H1 (cell line): ENCODE results near the gene TBC1D17. TPM values are rescaled to one million over a fixed set of nuclear protein-coding genes. Genes with fewer than 3 reads are reported as not detected.

ENCODE experiments used
- CTCF ChIA-PET: fragments of 300-600 bp; sonication (Branson Sonifier 250); formaldehyde crosslinking; loops from one replicate; lab custom pipeline; 2021; ENCODE audit not compliant: partially characterized antibody; lab: Charles Lee
- POLR2A ChIA-PET: fragments of 300-600 bp; sonication (Branson Sonifier 250); formaldehyde crosslinking; loops from one replicate; lab custom pipeline; 2021; ENCODE audit warnings: inconsistent platforms; ENCODE audit not compliant: partially characterized antibody; lab: Charles Lee
- DNase-seq, 2 experiments: peaks; one replicate each; pipeline versions ENCODE4 v3.0.0 to v3.0.0-alpha.2; 2010 to 2022; ENCODE audit warnings: low spot score in 2 of 2, low read depth in 1 of 2, mixed read lengths in 1 of 2
- FAIRE-seq: peaks from 2 replicates; lab custom pipeline; 2011; peaks lifted over from hg19 to GRCh38; lab: Jason Lieb, UNC
- H2AFZ ChIP-seq: 2 replicates; pipeline ENCODE4 v1.8.1; 2012; ENCODE audit warnings: low read length, inconsistent platforms
- H2AK5ac ChIP-seq: 2 replicates; pipeline ENCODE4 v1.6.1; 2013; ENCODE audit warnings: low read depth, low read length
- H2BK120ac ChIP-seq: replicated peaks from 2 replicates; pipeline ENCODE3; 2013; ENCODE audit warnings: low read depth, low read length, inconsistent platforms
- H2BK12ac ChIP-seq: 2 replicates; pipeline ENCODE4 v1.6.1; 2013; ENCODE audit warnings: low read depth, low read length
- H2BK15ac ChIP-seq: 2 replicates; pipeline ENCODE4 v1.6.1; 2013; ENCODE audit warnings: low read length
- H2BK20ac ChIP-seq: 2 replicates; pipeline ENCODE4 v1.6.1; 2013; ENCODE audit warnings: low read length
- H2BK5ac ChIP-seq: 2 replicates; pipeline ENCODE4 v1.6.1; 2013; ENCODE audit warnings: low read depth, low read length
- H3K14ac ChIP-seq: 2 replicates; pipeline ENCODE4 v1.6.1; 2013; ENCODE audit warnings: inconsistent platforms; ENCODE audit not compliant: insufficient read length
- H3K18ac ChIP-seq: 2 replicates; pipeline ENCODE4 v1.6.1; 2013; ENCODE audit warnings: low read length; ENCODE audit errors: extremely low read depth
- H3K23ac ChIP-seq: 2 replicates; pipeline ENCODE4 v1.6.1; 2013; ENCODE audit warnings: inconsistent platforms; ENCODE audit not compliant: insufficient read length
- H3K23me2 ChIP-seq: 2 replicates; pipeline ENCODE4 v1.6.1; 2013; ENCODE audit warnings: low read depth, low read length
- H3K27ac ChIP-seq: 2 replicates; pipeline ENCODE4 v1.6.1; 2011; ENCODE audit warnings: low read depth, low read length, inconsistent platforms
- H3K27me3 ChIP-seq, 4 experiments: replicated peaks in 1 of 4; 1 replicate in 1 of 4; 2 replicates in 3 of 4; pipeline versions ENCODE4 v1.6.1 to v1.8.1; 2011 to 2013; ENCODE audit warnings: low read length in 3 of 4, mild to moderate bottlenecking in 3 of 4, inconsistent platforms in 2 of 4, mixed read lengths in 2 of 4, moderate library complexity in 1 of 4; ENCODE audit not compliant: control insufficient read depth in 3 of 4, insufficient read depth in 3 of 4; ENCODE audit errors: extremely low read depth in 1 of 4
- H3K36me3 ChIP-seq, 4 experiments: 2 replicates each; pipeline versions ENCODE4 v1.6.1 to v1.8.1; 2011 to 2013; ENCODE audit warnings: mild to moderate bottlenecking in 4 of 4, low read length in 3 of 4, moderate library complexity in 2 of 4, control low read depth in 1 of 4, inconsistent platforms in 1 of 4; ENCODE audit not compliant: insufficient read depth in 4 of 4, control insufficient read depth in 2 of 4
- H3K4ac ChIP-seq: replicated peaks from 2 replicates; pipeline ENCODE3; 2013; ENCODE audit warnings: low read length, low read depth, mixed read lengths, inconsistent platforms; ENCODE audit not compliant: insufficient read length
- H3K4me1 ChIP-seq, 4 experiments: replicated peaks in 1 of 4; 1 replicate in 1 of 4; 2 replicates in 3 of 4; pipeline versions ENCODE4 v1.6.1 to v1.8.1; 2011 to 2013; ENCODE audit warnings: low read length in 3 of 4, inconsistent platforms in 2 of 4, mixed read lengths in 1 of 4; ENCODE audit not compliant: insufficient read depth in 4 of 4, control insufficient read depth in 3 of 4
- H3K4me2 ChIP-seq, 2 experiments: 2 replicates each; pipeline versions ENCODE4 v1.6.1 to v1.8.1; 2011 to 2013; ENCODE audit warnings: low read depth in 2 of 2, low read length in 2 of 2, control low read depth in 1 of 2, inconsistent platforms in 1 of 2, mild to moderate bottlenecking in 1 of 2; ENCODE audit not compliant: insufficient read depth in 1 of 2
- H3K4me3 ChIP-seq, 4 experiments: fragments of 200-600, 300-600 bp in 1 of 4; sonication (generic), shearing (Covaris generic), sonication (Bioruptor Twin) in 1 of 4; 2 replicates each; pipeline versions ENCODE4 v1.5.1 to v1.8.1; 2011 to 2016; ENCODE audit warnings: low read length in 4 of 4, low read depth in 3 of 4, control low read depth in 2 of 4, inconsistent platforms in 2 of 4, mild to moderate bottlenecking in 2 of 4, mixed read lengths in 1 of 4, moderate library complexity in 1 of 4; ENCODE audit not compliant: insufficient read depth in 2 of 4; ENCODE audit errors: extremely low read depth in 1 of 4
- H3K56ac ChIP-seq: replicated peaks from 2 replicates; pipeline ENCODE3; 2013; ENCODE audit warnings: low read depth, mild to moderate bottlenecking, mixed read lengths, low read length, inconsistent platforms; ENCODE audit not compliant: insufficient read length
- H3K79me1 ChIP-seq: 2 replicates; pipeline ENCODE4 v1.6.1; 2013; ENCODE audit warnings: low read depth, low read length, control low read depth
- H3K79me2 ChIP-seq, 2 experiments: 2 replicates each; pipeline versions ENCODE4 v1.6.1 to v1.8.1; 2012 to 2013; ENCODE audit warnings: low read length in 2 of 2, mild to moderate bottlenecking in 2 of 2, inconsistent platforms in 1 of 2; ENCODE audit not compliant: insufficient read depth in 2 of 2, control insufficient read depth in 1 of 2
- H3K9ac ChIP-seq, 4 experiments: replicated peaks in 1 of 4; 1 replicate in 1 of 4; 2 replicates in 3 of 4; pipeline versions ENCODE4 v1.6.1 to v1.8.1; 2011 to 2013; ENCODE audit warnings: low read depth in 3 of 4, low read length in 3 of 4, control low read depth in 2 of 4, mild to moderate bottlenecking in 2 of 4, moderate library complexity in 2 of 4, inconsistent platforms in 1 of 4; ENCODE audit errors: extremely low read depth in 1 of 4
- H3K9me3 ChIP-seq, 2 experiments: 2 replicates each; pipeline versions ENCODE4 v1.6.1 to v1.8.1; 2012 to 2013; ENCODE audit warnings: mild to moderate bottlenecking in 2 of 2, moderate library complexity in 2 of 2, control low read depth in 1 of 2, inconsistent platforms in 1 of 2, low read depth in 1 of 2, low read length in 1 of 2, mixed read lengths in 1 of 2; ENCODE audit not compliant: insufficient read depth in 2 of 2
- H4K20me1 ChIP-seq, 2 experiments: replicated peaks in 1 of 2; 2 replicates each; pipeline versions ENCODE3 to v1.8.1; 2011 to 2013; ENCODE audit warnings: inconsistent platforms in 2 of 2, low read length in 2 of 2, mild to moderate bottlenecking in 1 of 2; ENCODE audit not compliant: insufficient read depth in 2 of 2, control insufficient read depth in 1 of 2
- H4K5ac ChIP-seq: 2 replicates; pipeline ENCODE4 v1.6.1; 2013; ENCODE audit warnings: low read length, low read depth, mixed read lengths, inconsistent platforms; ENCODE audit not compliant: insufficient read length
- H4K8ac ChIP-seq: 2 replicates; pipeline ENCODE4 v1.8.0; 2013; ENCODE audit warnings: mild to moderate bottlenecking, moderate library complexity, low read length, inconsistent platforms; ENCODE audit not compliant: insufficient read depth; ENCODE audit errors: extremely low read depth
- H4K91ac ChIP-seq: replicated peaks from 2 replicates; pipeline ENCODE3; 2013; ENCODE audit warnings: low read length, mixed read lengths, inconsistent platforms; ENCODE audit not compliant: insufficient read length
- POLR2A ChIP-seq, 2 experiments: IDR thresholded peaks; 1 replicate in 1 of 2; 2 replicates in 1 of 2; pipeline ENCODE4 v1.6.1; 2011; ENCODE audit warnings: low read depth in 2 of 2, low read length in 2 of 2, mild to moderate bottlenecking in 2 of 2; ENCODE audit errors: control extremely low read depth in 1 of 2
- POLR2AphosphoS5 ChIP-seq: IDR thresholded peaks from 2 replicates; pipeline ENCODE4 v1.6.1; 2011; ENCODE audit warnings: low read depth, low read length
- YY1 ChIP-seq: IDR thresholded peaks from 2 replicates; pipeline ENCODE4 v1.6.1; 2011; ENCODE audit warnings: low read depth, mild to moderate bottlenecking, low read length
- WGBS, 2 experiments: shearing (Covaris generic) in 1 of 2; methylation state at CpG; one replicate each; pipeline versions ENCODE4 v1.1.6 to v1.1.7; 2013 to 2015; ENCODE audit warnings: low lambda C conversion rate in 2 of 2, mixed read lengths in 2 of 2, inconsistent platforms in 1 of 2, low coverage in 1 of 2, missing lambda C conversion rate in 1 of 2; ENCODE audit not compliant: insufficient replicate concordance in 2 of 2, insufficient coverage in 1 of 2, insufficient read length in 1 of 2; ENCODE audit errors: extremely low coverage in 1 of 2, missing lambda C conversion rate in 1 of 2; 5-methylcytosine and 5-hydroxymethylcytosine counted together
- polyA plus RNA-seq, 7 experiments: library from polyadenylated mRNA; depleted of rRNA in 3 of 7; stranded (reverse) in 5 of 7; unstranded in 2 of 7; fragments of >200 nt in 5 of 7; fragments of 200-250 nt in 2 of 7; gene quantifications; 1 replicate in 5 of 7; 2 replicates in 1 of 7; 4 replicates in 1 of 7; pipeline versions ENCODE4 v1.2.1 to v1.2.3, GENCODE V29; 2011 to 2013; ENCODE audit warnings: missing spikeins in 2 of 7, mixed read lengths in 2 of 7
- total RNA-seq: library from RNA; stranded (reverse); fragmentation: NEBNext Ultra II Directional; extraction: Animal tissue kit (Norgen Biotek cat#: 25700); gene quantifications from 2 replicates; pipeline ENCODE4 v1.2.1, GENCODE V29; 2021

The TBC1D17 gene
- total and polyA plus RNA-seq, 2 of the 8 experiments (the other 6 are each of a cell fraction or from before 2014, with no cell fraction given), result 30.3 to 44.9 TPM

GRCh38 chr19:49911381-49912145 lies 34.1 kb downstream of the TBC1D17 start:
- Histone ChIP-seq H4K20me1 (peaks cover 42 to 53% of the 10 kb centered on the region in 2 experiments), H3K9me3 (no peaks in the 10 kb centered on the region)
- POLR2A ChIA-PET, result interaction anchor here (1.0 to 19.2 kb wide), 5 partner anchors 12 to 227 kb away, joined by 3 to 373 read pairs (median 3); partner anchors contain the start of genes ATF5 and NUP62
- TF ChIP-seq POLR2A (IDR thresholded peaks at IDR 0.05; ENCODE audit: control extremely low read depth in 1 of 2, low read depth in 2 of 2, low read length in 2 of 2), result peak in 1 of 2 experiments; percentile 68; a peak in 1 of 3 replicates
- TF ChIP-seq YY1, result no peak
- TF ChIP-seq POLR2AphosphoS5, result 0 out of 2 replicates have a peak, but pooled peaks have one; percentile 39
- TF ChIP-seq, all 59 proteins: peak for 2
- no peak overlapping the region for H3K9ac ChIP-seq
- no peaks in the 10 kb centered on the region; a peak in 1 of 7 replicates for H3K27me3 ChIP-seq
- H2BK12ac ChIP-seq, result no peak overlapping the region
- H3K4me1 ChIP-seq, result peaks cover 0 to 6% (median 3%) of the 10 kb centered on the region in 4 experiments; a peak in 3 of 7 replicates
- no peak overlapping the region for H3K4me2 ChIP-seq
- no peak overlapping the region for H2AK5ac ChIP-seq
- H3K23me2 ChIP-seq, result no peaks in the 10 kb centered on the region
- H3K36me3 ChIP-seq, result peaks cover 29 to 59% (median 47%) of the 10 kb centered on the region in 4 experiments; a peak in 7 of 8 replicates
- H3K27ac ChIP-seq, result no peak overlapping the region
- H3K4me3 ChIP-seq, result no peak overlapping the region
- H2BK5ac ChIP-seq, result no peak overlapping the region
- no peak overlapping the region for H2BK20ac ChIP-seq
- H3K56ac ChIP-seq, result no peak overlapping the region
- no peak overlapping the region for H2AFZ ChIP-seq
- no peak overlapping the region for H3K18ac ChIP-seq
- FAIRE-seq (no peak), DNase-seq (no peak)
- CTCF ChIA-PET, result interaction anchor here (0.6 to 2.3 kb wide), 8 partner anchors 10 to 78 kb away, joined by 3 to 11 read pairs (median 4); no protein-coding TSS in a partner anchor
- H2BK120ac ChIP-seq, result no peak overlapping the region
- H3K4ac ChIP-seq, result no peak overlapping the region
- H4K91ac ChIP-seq, result no peak overlapping the region
- peaks cover 14% of the 10 kb centered on the region; the same call in 1 of the 2 replicates for H3K79me1 ChIP-seq
- H4K5ac ChIP-seq, result no peak overlapping the region
- 89% methylated on average over 9 of the region's 9 CpGs; no CpG with 5 or more reads in 1 of the 2 experiments for WGBS, 2 experiments
- H4K8ac ChIP-seq, result peak overlapping the region; percentile 29; the same call in 1 of the 2 replicates
- H2BK15ac ChIP-seq, result no peak overlapping the region
- H3K14ac ChIP-seq, result no peak overlapping the region
- no peak overlapping the region for H3K23ac ChIP-seq
- H3K79me2 ChIP-seq, result peaks cover 0 to 47% of the 10 kb centered on the region in 2 experiments; a peak in 2 of 4 replicates
